ENCODE measurements around the gene SH3GL1.

- TF ChIP-seq ARNTL (CRISPR knock-in tag; IDR thresholded peaks at IDR 0.05; ENCODE audit: borderline replicate concordance, low read depth) (no peak), CREB5 (CRISPR knock-in tag; IDR thresholded peaks at IDR 0.05; ENCODE audit: low read depth) (no peak), CSDC2 (CRISPR knock-in tag; IDR thresholded peaks at IDR 0.05) (no peak), ZNF565 (CRISPR knock-in tag; conservative IDR thresholded peaks at IDR 0.05; ENCODE audit: low read depth) (no peak), OSR1 (CRISPR knock-in tag; IDR thresholded peaks at IDR 0.05) (no peak), ESRRG (CRISPR knock-in tag; IDR thresholded peaks at IDR 0.05) (no peak), ZNF70 (CRISPR knock-in tag; IDR thresholded peaks at IDR 0.05) (no peak)
- TF ChIP-seq, protein P1, sequence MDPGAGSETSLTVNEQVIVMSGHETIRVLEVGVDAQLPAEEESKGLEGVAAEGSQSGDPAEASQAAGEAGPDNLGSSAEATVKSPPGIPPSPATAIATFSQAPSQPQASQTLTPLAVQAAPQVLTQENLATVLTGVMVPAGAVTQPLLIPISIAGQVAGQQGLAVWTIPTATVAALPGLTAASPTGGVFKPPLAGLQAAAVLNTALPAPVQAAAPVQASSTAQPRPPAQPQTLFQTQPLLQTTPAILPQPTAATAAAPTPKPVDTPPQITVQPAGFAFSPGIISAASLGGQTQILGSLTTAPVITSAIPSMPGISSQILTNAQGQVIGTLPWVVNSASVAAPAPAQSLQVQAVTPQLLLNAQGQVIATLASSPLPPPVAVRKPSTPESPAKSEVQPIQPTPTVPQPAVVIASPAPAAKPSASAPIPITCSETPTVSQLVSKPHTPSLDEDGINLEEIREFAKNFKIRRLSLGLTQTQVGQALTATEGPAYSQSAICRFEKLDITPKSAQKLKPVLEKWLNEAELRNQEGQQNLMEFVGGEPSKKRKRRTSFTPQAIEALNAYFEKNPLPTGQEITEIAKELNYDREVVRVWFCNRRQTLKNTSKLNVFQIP (CRISPR knock-in tag; IDR thresholded peaks at IDR 0.05; ENCODE audit: borderline replicate concordance, low read depth) = no peak
Observed at GRCh38 chr19:4327252-4327876, 73.0 kb downstream of the SH3GL1 start.

Measured in SK-N-SH treated with all-trans-retinoic acid at 6 μM for 48 hours (cell line).